Measurements from ENCODE around the gene DNAAF1.
"Not testable (repeated sequence)": the region's sequence is repeated elsewhere in the genome, so short reads cannot be mapped to it uniquely, and the experiment has no call there.

The DNAAF1 gene

DNA sequence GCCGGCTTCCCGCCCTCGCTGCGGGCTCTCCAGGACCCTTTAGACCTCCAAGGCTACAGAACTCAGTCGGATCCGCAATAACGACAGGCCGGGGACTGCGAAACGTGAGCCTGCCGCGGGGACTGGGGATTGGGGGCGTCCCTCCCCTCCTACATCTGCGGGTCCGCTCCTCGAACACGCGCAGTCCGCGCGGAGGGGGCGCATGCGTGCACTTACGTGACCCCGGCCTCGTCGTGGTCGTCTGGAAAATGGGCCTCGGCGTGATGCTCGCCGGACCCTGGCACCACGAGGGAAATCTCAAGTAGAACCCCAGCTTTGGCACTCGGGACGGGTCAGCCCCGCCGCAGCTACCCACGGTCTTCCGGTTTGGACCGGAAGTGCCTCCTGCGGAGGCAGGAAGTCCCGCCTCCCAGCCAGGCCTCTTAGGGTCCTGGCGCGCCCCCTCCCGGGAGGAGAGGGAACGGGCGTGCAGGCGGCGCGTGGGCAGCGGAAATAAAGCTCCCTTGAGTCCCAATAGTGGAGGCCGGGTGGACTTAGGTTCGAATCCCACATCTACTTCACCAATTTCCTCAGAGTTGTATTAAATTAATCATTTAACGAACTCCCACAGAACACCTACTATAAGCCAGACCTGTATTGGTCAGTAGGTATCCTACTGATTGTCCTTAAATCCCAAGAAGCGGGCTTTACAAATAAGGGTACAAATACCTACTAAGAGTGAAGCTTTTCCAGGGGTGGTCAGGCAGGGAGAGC lies 41.8 kb downstream of the DNAAF1 start, which contains the start of gene TAF1C:
TAF1C (minus strand) TSS at position 373 of the 753 bp plus-strand sequence. CDS start 2,069 bp downstream, outside the sequence.
- DNase-seq, result peak; percentile 97

DNA sequence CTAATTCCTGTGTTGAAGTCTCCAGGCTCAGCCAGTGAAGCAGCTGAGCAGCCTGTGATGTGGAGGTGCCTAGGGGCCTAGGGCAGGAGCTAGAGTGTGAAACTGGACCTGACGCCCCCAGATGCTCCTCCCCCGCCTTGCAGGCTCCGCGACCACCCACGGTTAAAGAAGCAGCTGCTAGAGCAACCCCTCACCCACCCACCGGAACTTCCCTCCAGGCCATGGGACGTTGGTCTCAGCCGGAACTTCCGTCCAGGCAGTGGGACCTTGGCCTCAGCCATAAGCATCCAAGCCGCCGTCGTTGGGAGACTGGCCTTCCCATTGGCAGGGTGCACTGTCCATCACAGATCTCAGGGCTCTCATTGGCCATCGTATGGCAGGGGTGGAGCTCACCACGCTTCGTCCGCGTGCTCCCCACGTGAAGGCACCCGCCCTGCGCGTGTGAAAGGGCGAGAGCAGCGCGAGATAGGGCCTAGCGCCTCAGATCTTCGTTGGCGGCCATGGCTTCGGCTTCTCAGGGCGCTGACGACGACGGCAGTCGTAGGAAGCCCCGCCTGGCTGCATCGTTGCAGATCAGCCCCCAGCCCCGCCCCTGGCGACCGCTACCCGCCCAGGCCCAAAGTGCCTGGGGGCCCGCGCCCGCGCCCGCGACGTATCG lies 45.8 kb downstream of the DNAAF1 start, which contains the start of gene ADAD2:
ADAD2 (plus strand) TSS at position 427 of the 658 bp plus-strand sequence; CDS start at position 501, 74 bp downstream.
- no peak for DNase-seq

DNA sequence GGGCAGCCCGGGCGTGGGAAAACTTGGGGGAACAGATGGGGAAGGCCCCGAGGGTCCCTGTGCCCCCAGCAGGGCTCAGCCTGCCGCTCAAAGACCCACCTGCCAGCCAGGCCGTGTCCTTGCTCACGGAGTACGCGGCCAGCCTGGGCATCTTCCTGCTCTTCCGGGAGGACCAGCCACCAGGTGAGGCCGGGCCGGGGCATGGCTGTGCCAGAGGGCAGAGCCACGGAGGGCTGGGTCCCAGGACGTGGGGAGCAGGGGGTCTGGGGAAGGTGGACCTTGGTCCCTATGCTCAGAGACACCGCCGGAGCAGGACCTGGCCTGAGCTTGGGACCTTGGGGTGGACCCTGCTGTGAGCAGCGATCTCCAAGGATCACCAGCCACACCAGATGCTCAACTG lies 46.4 kb downstream of the DNAAF1 start:
- DNase-seq, result no peak

DNA sequence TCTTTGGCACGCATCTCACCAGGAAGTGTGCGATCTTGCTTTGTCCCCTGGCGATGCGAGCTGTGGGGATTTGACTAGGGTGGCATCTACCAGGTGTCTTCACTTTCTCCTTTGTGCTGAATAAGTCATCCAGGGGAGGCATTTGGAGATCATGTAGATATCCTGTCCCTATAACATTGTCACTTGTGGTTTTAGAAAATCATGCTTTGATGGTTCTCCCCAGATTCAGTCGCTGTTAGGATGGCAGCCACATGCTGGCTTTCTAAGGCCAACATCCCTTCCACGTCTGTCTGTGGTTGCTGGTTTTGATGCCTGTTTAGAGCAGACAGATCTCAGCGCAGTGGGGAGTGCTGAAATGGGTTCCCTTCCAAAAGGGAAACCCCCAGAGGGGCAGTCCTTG lies 48.4 kb downstream of the DNAAF1 start:
- DNase-seq, result no peak

DNA sequence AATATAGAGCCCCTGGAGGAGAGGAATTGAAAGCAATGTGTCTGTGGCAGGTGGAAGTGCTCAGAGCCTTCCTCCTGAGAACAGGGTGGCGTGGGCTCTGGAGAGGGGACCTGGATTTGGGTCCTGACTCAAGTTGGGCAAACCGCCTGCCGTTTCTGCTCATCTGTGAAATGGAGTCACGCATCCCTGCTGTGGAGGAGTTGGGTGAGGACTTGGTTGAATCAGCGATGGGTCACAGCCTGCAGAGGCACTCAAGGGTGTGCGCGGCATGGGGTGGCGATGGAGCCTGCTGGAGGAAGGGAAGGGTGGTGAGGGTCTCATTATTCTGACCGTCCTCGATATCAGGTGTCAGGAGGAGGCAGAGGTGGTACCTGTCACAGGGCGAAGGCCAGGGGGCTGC lies 48.9 kb downstream of the DNAAF1 start:
- no peak for DNase-seq

DNA sequence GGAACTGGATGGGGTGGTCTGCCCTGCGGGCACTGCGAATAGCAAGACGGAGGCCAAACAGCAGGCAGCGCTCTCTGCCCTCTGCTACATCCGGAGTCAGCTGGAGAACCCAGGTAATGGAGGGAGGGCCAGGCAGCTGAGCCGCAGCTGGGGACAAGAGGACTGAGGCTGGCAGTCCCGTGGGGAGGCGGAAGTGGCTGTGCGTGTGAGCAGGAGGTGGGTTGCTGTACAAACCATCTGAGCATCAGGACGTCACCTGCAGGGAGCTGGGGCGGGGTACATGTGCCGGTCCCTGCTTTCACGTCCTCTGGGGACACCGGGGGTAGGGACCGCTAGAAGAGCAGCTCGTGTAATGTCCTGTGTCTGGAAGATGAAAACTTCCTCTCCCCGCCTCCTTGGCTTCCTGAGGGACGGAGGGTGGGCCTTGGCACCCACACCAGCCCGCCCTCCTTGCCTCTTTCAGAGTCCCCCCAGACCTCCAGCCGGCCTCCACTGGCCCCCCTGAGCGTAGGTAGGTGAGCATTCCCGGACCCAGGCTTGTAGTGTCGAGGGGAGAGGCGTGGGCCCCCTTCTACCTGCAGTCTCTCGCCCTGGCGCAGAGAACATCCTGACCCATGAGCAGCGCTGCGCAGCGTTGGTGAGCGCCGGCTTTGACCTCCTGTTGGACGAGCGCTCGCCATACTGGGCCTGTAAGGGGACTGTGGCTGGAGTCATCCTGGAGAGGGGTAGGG lies 49.5 kb downstream of the DNAAF1 start:
- no peak for DNase-seq

DNA sequence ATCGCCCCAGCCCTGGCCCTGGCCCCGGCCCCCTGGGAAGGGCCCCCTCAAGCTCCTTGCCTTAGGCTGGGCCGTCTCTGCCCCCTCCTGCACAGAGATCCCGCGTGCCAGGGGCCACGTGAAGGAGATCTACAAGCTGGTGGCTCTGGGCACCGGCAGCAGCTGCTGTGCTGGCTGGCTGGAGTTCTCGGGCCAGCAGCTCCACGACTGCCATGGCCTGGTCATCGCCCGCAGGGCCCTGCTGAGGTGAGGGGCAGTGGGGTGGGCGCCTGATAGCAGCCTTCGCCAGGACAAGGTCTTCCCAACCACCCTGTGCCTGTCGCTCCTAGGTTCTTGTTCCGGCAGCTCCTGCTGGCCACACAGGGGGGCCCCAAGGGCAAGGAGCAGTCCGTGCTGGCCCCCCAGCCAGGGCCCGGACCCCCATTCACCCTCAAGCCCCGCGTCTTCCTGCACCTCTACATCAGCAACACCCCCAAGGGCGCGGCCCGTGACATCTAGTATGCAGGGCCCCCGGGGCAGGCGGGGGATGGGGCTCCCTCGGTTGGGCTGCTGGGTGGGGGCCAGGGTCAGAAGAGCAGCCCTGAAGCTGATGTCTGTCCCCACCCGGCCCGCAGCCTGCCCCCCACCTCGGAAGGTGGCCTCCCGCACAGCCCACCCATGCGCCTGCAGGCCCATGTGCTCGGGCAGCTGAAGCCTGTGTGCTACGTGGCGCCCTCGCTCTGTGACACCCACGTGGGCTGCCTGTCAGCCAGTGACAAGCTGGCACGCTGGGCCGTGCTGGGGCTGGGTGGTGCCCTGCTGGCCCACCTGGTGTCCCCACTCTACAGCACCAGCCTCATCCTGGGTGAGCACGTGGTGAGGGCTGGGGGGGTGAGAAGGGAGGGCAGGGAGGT lies 50.3 kb downstream of the DNAAF1 start:
- no peak for DNase-seq

DNA sequence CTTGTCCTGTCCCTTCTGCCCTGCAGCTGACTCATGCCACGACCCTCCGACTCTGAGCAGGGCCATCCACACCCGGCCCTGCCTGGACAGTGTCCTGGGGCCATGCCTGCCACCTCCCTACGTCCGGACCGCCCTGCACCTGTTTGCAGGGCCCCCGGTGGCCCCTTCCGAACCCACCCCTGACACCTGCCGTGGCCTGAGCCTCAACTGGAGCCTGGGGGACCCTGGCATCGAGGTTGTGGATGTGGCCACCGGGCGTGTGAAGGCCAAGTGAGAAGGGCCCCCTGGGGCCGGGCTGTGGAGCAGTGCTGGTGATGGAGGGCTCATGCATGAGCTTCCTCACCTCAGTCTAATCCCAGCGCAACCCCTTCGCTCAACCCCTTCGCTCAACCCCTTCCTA lies 51.0 kb downstream of the DNAAF1 start:
- DNase-seq, result no peak

DNA sequence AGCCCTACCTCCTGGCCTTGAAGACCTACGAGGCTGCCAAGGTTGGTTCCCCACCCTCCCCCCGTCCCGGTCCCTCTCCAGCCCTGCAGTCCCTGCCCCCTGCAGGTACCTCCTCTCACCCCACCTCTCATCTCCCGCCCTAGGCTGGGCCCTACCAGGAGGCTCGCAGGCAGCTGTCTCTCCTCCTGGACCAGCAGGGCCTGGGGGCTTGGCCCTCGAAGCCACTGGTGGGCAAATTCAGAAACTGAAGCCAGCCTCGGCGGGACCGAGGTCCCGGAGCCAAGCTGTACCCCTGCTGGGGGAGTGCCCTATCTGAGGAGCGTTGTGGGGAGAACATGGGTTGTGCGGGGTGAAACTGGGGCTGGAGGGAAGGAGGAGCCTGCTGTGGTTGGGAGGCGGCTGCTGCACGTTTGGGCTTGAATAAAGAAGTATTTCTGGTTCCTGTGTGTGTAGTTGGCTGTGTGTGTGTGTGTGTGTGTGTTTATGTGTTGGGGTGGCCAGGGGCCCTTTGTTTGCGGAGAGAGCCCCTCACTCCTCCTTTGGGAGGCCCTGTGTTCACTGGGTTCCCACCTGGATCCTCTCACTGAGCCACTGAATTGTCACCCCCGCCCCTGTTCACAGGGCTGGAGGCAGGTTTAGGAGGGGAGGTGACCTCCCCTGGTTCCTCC lies 51.8 kb downstream of the DNAAF1 start:
- DNase-seq, result no peak

DNA sequence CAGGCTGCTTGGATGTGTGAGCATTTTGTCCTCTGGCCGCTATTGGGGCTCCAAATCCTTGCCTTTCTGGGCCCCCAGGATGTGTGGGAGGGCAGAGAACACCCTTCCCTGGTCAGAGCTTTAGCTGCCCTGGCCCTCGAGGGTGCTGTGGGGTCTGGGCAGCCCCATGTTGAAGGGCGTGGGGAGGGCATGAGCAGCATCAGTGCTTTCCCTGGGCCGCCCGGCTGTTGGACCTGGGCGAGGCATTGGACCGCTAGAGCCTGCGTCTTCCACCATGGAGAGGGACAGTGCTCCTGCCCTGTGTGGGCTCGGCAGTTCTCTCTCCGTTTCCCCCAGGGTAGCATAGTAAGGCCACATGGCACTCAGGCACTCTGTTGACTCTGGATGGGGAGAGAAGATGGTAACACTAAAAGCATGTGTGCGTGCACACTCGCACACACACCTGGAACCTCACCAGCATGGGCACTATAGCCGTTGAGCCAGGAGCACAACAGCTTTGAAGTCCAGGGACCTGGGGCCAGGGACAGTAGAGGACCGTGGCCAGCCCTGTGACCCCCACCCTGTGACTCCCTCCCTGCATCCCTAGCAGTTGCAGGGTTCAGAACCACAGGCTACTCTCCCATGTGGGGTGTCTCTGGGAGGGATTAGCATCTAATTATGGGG lies 52.5 kb downstream of the DNAAF1 start:
- no peak for DNase-seq

DNA sequence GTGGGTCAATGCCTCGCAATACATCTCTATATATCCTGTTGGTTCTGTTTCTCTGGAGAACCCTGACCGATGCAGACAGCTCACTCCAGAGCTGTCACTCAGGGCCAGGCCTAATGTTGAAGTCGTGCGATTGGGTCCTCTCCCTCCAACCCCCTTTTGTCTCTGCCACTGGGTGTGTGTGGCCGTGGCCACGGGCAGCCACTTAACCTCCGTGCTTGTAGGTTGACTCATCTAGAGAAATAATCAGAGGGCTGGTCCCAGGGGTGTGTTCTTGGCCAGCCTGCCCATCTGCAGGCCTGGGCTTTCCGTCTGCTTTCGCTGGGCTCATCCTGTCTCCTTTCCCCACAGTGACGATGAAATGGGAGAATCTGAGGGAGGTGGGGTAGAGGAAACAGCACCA lies 53.3 kb downstream of the DNAAF1 start:
- DNase-seq, result no peak

DNA sequence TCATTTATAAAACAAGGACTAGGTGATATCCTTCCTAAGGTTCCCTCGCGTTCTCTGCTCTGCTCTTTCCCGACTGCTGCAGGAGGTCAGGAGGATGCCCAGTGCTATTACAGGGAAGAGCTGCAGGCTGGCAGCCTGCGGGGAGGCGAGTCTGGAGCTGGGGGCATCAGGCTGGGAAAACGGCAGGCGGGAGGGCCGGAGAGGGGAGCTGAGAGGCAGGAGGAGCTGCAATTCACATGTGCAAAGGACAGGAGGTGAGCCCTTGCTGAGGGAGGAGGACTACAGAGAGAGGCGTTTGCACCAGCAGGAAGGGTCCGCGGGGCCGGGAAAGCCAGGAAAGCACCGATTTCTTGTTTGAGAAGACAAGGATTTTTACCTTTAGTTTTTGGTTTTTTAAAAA lies 54.0 kb downstream of the DNAAF1 start:
- DNase-seq, result no peak

DNA sequence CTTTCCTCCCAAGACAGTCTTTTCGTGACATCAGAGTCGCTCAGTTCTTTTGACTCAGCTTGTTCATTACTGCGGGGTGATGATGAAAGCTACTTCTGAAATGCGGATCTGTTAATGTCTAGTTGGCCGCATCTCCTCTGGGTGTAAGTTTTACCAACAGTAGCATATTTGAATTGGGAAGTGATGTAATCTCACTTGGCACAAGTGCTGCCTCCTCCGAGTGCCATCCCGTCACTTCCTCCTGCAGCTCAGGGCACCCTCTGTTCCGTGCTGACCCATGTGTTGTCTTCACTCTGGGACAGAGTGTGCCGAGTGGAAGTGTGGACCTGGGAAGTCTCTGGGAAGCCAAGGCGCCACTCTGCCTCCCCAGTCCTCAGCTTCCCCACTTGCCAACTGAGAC lies 54.8 kb downstream of the DNAAF1 start:
- DNase-seq, result peak; percentile 96

DNA sequence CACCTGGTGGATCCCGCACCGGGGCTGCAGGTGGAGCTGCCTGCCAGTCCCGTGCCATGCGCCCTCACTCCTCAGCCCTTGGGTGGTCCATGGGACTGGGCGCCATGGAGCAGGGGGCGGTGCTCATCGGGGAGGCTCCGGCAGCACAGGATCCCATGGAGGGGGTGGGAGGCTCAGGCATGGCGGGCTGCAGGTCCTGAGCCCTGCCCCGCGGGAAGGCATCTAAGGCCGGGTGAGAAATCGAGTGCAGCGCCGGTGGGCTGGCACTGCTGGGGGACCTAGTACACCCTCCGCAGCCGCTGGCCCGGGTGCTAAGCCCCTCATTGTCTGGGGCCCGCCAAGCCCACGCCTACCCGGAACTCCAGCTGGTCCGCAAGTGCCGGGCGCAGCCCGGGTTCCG lies 59.4 kb downstream of the DNAAF1 start:
- not testable (repeated sequence) for DNase-seq

DNA sequence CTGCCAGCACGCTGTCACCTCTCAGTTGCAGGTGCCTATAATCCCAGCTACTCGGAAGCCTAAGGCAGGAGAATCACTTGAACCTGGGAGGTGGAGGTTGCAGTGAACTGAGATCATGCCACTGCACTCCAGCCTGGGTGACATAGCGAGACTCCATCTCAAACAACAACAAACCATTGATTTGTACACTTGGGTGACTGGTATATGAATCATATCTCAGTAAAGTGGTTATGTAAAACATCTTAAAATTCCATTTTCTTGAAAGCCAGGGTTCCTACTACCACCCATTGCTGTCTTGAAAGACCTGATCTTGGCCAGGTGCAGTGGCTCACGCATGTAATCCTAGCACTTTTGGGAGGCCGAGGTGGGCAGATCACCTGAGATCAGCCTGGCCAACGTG lies 60.0 kb downstream of the DNAAF1 start:
- DNase-seq, result not testable (repeated sequence)

DNA sequence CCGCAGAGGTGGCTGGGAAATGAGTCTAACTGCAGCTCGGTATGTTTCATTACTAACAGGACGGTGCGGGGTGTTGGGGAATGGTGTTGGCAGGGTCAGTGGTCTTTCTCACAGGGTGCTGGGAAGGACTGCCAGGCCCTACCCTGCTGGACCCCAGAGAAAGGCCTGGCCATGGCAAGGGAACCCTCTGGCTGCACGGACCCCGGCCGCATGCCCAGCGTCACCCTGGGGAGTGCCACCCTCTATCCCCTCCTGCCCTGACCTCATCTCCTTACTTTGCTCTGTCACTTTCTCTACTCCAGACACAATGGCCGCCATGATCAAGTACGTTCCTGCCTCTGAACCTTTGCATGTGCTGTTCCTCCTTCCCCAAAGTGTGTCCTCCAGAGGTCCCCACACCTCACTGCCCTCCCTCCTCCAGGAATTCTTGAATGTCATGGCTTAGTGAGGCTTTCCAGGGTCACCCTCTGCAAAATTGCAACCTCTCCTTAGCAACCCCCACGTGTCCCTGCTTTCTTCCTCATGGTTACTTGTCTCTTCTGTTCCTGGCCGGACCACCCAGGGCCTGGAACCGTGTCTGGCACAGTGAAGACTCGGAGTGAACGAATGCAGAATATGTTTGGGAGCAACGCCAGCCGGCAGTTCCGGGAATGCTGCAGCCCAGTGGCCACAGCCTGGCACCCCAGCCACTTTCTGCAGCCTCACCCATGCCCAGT lies 61.0 kb downstream of the DNAAF1 start:
- DNase-seq, result no peak

DNA sequence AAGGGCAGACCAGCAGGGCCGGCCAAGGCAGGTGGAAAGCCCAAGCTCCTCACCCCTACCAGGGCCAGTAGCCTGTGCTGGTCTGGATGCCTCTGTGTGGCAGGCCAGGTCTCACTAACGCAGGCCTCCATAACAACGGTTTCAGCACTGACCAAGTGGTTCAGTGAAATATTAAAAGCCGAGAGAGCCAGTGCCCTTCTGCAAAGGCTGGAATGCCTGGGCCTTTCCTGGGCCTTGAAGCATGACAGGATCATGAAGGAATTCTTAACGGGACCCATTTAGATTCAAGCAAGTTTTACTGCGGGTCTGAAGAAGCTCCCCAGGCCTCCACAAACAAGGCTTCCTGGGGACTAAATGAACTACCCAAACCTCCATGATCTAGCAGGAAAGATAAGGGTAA lies 62.1 kb downstream of the DNAAF1 start:
- DNase-seq, result no peak

DNA sequence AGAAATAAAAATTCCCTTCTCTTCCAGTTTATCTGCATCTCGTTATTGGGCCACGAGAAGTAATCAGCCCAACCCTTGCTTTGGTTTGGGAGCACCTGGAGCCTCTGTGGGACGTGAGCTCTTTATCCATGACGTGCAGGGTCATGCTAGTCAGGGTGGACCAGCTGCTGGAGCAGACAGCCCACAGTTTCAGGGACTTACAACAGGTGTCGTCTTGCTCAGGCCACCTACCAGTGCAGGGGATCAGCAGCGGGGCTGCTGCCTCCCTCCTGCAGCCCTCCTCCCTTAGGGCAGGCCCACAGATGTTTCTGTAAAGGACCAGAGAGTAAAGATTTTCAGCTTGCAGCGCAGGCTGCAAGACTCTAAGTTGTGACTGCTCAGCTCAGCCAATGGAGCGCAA lies 62.8 kb downstream of the DNAAF1 start:
- no peak for DNase-seq

DNA sequence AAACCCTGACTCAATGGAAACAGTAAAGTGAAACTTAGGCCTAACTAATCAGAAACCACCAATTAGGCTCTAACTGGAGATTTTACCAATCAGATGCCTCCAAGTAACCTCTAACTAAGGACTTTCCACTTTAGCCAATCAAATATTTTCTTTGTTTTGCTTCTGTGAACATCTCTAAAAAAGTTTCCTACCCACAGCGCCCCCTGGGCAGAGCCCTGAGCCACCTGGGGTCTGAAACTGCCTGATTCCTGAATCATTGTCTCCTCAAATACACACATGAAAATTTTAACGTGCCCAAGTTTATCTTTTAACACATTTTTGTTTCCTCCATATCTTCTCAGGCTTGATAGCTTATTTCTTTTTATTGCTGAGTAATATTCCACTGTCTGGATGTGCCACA lies 64.9 kb downstream of the DNAAF1 start:
- DNase-seq, result no peak

DNA sequence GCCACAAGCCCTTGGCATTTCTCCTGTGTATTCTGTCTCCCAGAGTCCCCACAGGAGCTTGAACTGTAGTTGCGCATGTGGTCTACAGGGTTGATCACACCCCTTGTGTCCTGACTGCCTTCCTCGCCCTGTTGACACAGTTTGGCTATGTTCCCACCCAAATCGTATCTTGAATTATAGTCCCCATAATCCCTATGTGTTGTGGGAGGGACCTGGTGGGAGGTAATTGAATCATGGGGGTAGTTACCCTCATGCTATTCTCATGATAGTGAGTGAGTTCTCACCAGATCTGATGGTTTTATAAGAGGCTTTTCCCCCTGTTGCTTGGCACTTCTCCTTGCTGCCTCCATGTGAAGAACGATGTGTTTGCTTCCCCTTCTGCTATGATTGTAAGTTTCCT lies 67.0 kb downstream of the DNAAF1 start:
- DNase-seq, result no peak

DNA sequence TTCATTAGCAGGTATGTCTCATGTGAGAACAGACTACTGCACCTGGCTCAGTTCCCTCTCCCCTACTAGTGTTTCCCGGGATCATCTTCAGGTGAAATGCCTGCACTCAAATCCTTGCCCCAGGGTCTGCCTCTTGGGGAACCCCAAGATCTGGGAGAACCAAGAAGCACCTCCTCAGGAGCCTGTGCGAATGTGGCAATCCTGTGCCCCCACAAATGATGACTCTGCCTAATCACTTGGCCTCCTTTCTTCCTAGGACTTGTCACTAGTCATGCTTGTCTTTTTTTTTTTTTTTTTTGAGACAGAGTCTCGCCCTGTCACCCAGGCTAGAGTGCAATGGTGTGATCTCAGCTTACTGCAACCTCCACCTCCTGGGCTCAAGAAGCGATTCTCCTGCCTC lies 67.5 kb downstream of the DNAAF1 start:
- no peak for DNase-seq

Measured in inflammatory macrophage treated with lipopolysaccharide for 4 hours (primary cell).